ENCODE results near the gene IQGAP3. TPM values are rescaled to one million over a fixed set of nuclear protein-coding genes. Genes with fewer than 3 reads are reported as not detected.

Gene IQGAP3
- total RNA-seq, 1 experiment from 2014 or later: 93.6 TPM

- Mint-ChIP-seq H3K36me3 (ENCODE audit: insufficient read depth, unreplicated experiment) (peaks cover 35% of the 10 kb centered on the region), H3K4me1 (ENCODE audit: low read depth, unreplicated experiment) (peaks cover 8% of the 10 kb centered on the region), H3K9me3 (ENCODE audit: low read depth, unreplicated experiment) (no peaks in the 10 kb centered on the region), H3K27ac (ENCODE audit: unreplicated experiment) (peak within 1 kb of the TSS; percentile 84), H3K4me3 (ENCODE audit: low read depth, unreplicated experiment) (peak within 1 kb of the TSS; percentile 80), H3K27me3 (ENCODE audit: unreplicated experiment) (no peaks in the 10 kb centered on the region)
- intact Hi-C loops (cut with micrococcal nuclease; ENCODE audit: unreplicated experiment): loop anchor here (2.0 kb wide), 1 partner anchor 144 kb away; no protein-coding TSS in a partner anchor
- no TSS peak for BruUV-seq (replicated peaks)
- CTCF ChIA-PET: interaction anchor here (0.6 to 1.5 kb wide), 4 partner anchors 10 to 20 kb away, joined by 3 to 10 read pairs (median 3); partner anchors contain the start of gene NAXE
- peak; percentile 75 for DNase-seq
- no peak for TF ChIP-seq CTCF (IDR thresholded peaks at IDR 0.05; ENCODE audit: unreplicated experiment)
Measured at GRCh38 chr1:156601122-156601830, 28.9 kb upstream of the IQGAP3 start, which contains the start of gene GPATCH4. Gene GPATCH4 (minus strand): TSS chr1:156601479.

GRCh38 chr1:156600733-156601121 is 28.4 kb upstream of the IQGAP3 start:
- Mint-ChIP-seq H3K36me3 (ENCODE audit: insufficient read depth, unreplicated experiment) (peaks cover 38% of the 10 kb centered on the region), H3K9me3 (ENCODE audit: low read depth, unreplicated experiment) (no peaks in the 10 kb centered on the region), H3K4me3 (ENCODE audit: low read depth, unreplicated experiment) (peak overlapping the region; percentile 80), H3K27me3 (ENCODE audit: unreplicated experiment) (no peaks in the 10 kb centered on the region), H3K27ac (ENCODE audit: unreplicated experiment) (peak overlapping the region; percentile 84), H3K4me1 (ENCODE audit: low read depth, unreplicated experiment) (peaks cover 8% of the 10 kb centered on the region)
- intact Hi-C loops (cut with micrococcal nuclease; ENCODE audit: unreplicated experiment): loop anchor here (2.0 kb wide), 1 partner anchor 144 kb away; no protein-coding TSS in a partner anchor
- TSS peak; percentile 67 for BruUV-seq (replicated peaks)
- TF ChIP-seq CTCF (IDR thresholded peaks at IDR 0.05; ENCODE audit: unreplicated experiment): no peak
- no peak for DNase-seq
- CTCF ChIA-PET: interaction anchor here (1.1 kb wide), 1 partner anchor 14 kb away, joined by 3 read pairs; no protein-coding TSS in a partner anchor

- H3K27ac Mint-ChIP-seq (ENCODE audit: unreplicated experiment): no peak overlapping the region
- no peaks in the 10 kb centered on the region for H3K27me3 Mint-ChIP-seq (ENCODE audit: unreplicated experiment)
- H3K4me3 Mint-ChIP-seq (ENCODE audit: low read depth, unreplicated experiment): no peak overlapping the region
- no peak for DNase-seq
- intact Hi-C loops (cut with micrococcal nuclease; ENCODE audit: unreplicated experiment): loop anchor here (2.0 kb wide), 1 partner anchor 143 kb away; no protein-coding TSS in a partner anchor
- CTCF ChIA-PET: interaction anchor here (0.6 kb wide), 1 partner anchor 8 kb away, joined by 3 read pairs; the partner anchor contains the start of gene NAXE
- no peak for TF ChIP-seq CTCF (IDR thresholded peaks at IDR 0.05; ENCODE audit: unreplicated experiment)
- peaks cover 43% of the 10 kb centered on the region for H3K36me3 Mint-ChIP-seq (ENCODE audit: insufficient read depth, unreplicated experiment)
- H3K9me3 Mint-ChIP-seq (ENCODE audit: low read depth, unreplicated experiment): no peaks in the 10 kb centered on the region
- no TSS peak for BruUV-seq (replicated peaks)
- H3K4me1 Mint-ChIP-seq (ENCODE audit: low read depth, unreplicated experiment): peaks cover 14% of the 10 kb centered on the region
Measured at GRCh38 chr1:156599811-156600210, 27.4 kb upstream of the IQGAP3 start.

GRCh38 chr1:156598731-156599432 is 26.5 kb upstream of the IQGAP3 start:
- no peak for TF ChIP-seq CTCF (IDR thresholded peaks at IDR 0.05; ENCODE audit: unreplicated experiment)
- no peak overlapping the region for H3K4me3 Mint-ChIP-seq (ENCODE audit: low read depth, unreplicated experiment)
- H3K36me3 Mint-ChIP-seq (ENCODE audit: insufficient read depth, unreplicated experiment): peaks cover 45% of the 10 kb centered on the region
- CTCF ChIA-PET: no interaction called here
- H3K27me3 Mint-ChIP-seq (ENCODE audit: unreplicated experiment): no peaks in the 10 kb centered on the region
- BruUV-seq (replicated peaks): no TSS peak
- H3K4me1 Mint-ChIP-seq (ENCODE audit: low read depth, unreplicated experiment): peaks cover 14% of the 10 kb centered on the region
- intact Hi-C loops (cut with micrococcal nuclease; ENCODE audit: unreplicated experiment): no loop called here
- DNase-seq: no peak
- H3K27ac Mint-ChIP-seq (ENCODE audit: unreplicated experiment): no peak overlapping the region
- no peaks in the 10 kb centered on the region for H3K9me3 Mint-ChIP-seq (ENCODE audit: low read depth, unreplicated experiment)

Data from Calu3 (cell line).